HUDEP-2 (cell line): Measurements from ENCODE around the gene MAMDC2.

Source experiments
- DNase-seq, 76 experiments: peaks; one replicate each; lab custom pipeline; 2025; ENCODE audit not compliant: unreplicated experiment in 76 of 76; lab: John Stamatoyannopoulos, UW

MAMDC2 gene

DNA sequence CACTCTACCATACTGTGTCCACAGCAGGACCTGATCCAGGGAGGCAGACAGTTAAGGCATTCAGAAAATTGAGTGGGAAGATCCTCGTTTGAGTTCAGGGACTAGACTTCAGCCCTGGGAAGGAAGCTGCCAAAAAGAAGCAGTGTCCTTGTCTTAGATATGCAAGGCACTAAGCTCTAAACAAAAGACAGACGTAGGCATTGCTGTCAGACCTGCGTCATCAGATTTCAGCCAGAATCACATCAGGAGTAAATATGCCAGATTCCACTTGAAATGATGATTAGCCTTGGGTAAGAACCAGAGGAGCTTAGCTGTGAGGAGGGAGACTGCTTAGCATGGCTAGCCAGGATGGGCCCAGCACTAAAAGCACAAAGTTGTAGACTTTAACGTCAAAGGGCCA is 56.7 kb downstream of the MAMDC2 start:
- no peak for DNase-seq

- no peak for DNase-seq
Observed at GRCh38 chr9:70101265-70101664, 57.6 kb downstream of the MAMDC2 start.

- no peak for DNase-seq
Observed at GRCh38 chr9:70105147-70105546, 61.5 kb downstream of the MAMDC2 start.

- DNase-seq = peak in 2 of 76 experiments; percentile 1 to 3
Observed at GRCh38 chr9:70106571-70106970, 62.9 kb downstream of the MAMDC2 start.

GRCh38 chr9:70107558-70107957 is 63.9 kb downstream of the MAMDC2 start:
- no peak for DNase-seq

GRCh38 chr9:70108181-70108580 is 64.5 kb downstream of the MAMDC2 start:
- no peak for DNase-seq

DNA sequence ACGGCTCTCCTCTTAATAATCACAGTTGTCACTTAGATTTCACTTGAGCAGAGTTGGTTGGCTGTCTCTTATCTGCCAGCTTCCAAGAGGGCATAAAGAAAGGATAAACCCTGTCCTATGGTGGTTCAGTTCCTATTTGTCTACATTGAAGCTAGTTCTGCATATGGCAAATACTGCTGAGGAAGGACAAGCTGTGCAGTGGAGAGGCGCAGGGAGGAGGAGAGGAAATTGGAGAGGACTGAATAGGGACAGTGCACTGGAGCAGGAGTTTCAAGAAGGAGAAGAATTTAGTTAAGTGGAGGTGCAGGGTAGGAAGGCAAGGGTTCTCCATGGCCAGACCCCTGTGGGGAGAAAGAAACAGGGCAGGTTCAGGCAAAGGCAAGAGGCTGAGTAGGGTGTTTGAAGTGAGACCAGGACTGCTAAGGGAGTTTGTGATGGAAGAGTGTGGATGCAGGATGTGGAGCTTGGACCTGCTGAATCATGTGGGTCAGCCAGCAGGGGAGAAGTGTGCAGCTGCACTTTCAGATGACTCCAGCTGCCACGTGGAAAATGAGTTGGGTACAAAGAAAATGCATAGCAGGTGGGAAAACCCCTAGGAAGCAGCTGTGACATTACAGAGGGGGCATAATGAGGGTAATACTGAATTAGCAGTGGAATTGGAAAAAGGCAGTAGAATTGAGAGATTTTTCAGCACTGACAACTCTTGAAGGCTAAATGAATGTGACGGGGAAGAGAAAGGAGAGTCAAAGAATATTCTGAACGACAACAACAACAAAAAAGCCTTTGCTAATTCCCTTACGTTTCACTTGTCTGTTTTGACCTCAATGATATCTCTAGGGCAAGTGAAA is 66.8 kb downstream of the MAMDC2 start:
- DNase-seq = no peak

- DNase-seq = peak in 48 of 76 experiments; percentile 4 to 60 (median 31)
Observed at GRCh38 chr9:70111042-70111602, 67.5 kb downstream of the MAMDC2 start.

DNA sequence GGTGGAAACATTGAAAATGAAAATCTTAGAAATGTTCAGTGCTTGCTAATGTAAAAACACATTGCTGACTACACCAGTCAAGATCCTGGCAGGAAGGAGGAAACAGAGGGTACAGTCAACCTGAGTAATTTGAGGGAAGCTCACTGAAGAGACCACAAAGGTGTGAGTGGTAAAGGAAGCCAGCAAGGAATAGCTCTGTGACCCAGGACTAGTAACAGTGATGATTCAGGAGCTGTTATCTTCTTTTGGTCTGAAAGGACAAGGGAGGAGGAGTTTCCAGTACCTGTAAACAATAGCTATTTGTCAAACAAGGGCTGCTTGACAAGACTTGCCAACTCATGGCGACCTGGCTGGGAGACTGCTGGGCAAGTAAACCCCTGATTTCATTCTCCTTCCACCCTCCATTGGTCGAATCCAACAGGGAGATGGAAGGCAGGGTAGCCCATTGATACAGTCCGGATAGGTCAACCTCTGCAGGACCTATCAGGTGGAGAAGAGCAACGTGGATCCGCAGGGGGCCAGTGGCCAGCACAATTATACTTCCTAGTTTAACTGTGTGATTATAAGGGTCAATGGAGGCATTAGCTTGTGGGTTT is 68.1 kb downstream of the MAMDC2 start:
- DNase-seq = no peak

DNA sequence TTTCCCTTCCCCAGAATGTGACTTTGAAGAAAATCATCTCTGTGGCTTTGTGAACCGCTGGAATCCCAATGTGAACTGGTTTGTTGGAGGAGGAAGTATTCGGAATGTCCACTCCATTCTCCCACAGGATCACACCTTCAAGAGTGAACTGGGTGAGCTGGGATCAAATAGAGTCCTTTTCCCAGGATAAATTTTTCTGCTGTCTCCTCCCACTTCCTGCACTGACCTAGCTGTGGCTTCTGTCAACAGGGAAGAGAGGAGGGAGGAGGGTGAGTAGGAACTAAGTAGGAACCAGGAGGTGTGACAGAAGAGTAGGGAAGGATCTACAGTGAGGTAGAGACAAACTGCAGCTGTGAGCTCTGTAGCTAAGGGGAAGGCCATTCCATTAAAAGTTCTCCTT is 69.3 kb downstream of the MAMDC2 start:
- DNase-seq = no peak

DNA sequence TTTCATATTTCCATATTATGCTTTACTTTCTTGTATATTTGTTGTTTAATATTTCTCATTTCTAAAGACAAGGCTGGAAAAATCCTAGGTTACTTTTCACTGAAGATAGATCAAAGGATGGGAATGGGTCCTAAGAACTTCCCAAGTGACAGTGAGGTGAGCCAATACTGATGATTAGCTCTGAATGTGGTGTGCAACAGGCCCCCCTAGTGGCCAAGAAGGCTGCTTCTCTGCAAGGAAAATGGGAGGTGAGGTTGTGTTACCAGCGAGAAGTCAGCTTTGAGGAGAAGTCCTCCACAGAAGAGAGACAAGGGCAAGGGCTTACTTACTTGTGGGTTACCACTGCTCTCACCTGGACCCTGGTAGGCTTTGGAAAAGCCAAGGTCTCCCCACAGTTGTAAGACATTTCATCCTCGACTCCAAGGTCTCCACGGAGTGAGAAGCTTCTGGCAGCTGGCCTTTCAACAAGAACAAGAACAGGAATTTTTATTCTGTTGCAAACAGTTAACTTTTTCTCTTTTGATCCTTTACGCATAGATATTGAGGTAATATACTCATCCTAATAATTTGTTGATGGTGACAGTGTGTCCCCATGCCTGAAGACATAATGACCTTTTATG is 69.9 kb downstream of the MAMDC2 start:
- DNase-seq = peak in 46 of 76 experiments; percentile 0 to 55 (median 22)

- DNase-seq = no peak
Observed at GRCh38 chr9:70114898-70115297, 71.2 kb downstream of the MAMDC2 start.

DNA sequence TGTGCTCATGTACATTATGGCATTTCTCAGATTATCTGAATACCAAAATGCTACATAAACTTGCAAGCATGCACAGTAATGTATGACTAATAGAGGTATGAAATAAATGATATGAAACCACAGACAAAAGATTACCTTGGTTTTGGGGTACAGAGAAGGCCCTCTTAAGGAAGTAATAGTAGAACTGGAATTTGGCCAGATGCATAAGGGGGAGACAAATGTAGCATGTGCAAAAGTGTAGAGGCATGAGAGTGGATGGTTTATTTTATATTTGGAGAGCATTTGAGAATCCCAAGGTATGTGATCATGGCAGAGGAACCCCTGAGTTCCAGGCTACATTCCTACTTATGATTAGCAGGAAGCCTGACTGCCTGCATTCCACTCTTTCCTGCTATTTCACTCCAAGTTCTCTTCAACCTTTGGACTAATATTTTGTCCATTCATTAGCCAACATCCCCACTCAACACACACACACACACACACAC is 74.2 kb downstream of the MAMDC2 start:
- DNase-seq = no peak

DNA sequence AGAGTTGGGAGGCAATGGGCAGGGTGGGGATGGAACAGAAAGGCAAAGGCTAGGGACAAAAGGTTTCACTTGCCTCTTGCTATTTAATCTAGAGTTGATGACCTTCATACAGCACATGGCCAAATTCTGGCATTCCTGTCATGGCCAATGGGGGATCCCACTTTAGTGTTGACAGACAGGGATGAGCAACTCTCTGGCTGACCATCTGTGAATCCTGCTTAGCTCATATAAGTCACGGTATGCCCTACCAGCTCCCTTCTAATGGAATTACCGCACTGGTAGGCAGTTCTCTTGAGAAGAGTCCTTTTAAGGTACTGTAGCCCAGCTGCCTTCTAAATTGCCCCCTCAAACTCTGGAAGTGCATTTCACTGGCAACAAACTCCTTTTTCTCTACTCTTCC is 76.1 kb downstream of the MAMDC2 start:
- DNase-seq = no peak

GRCh38 chr9:70120834-70121510 is 77.3 kb downstream of the MAMDC2 start:
- peak in 63 of 76 experiments; percentile 9 to 87 (median 42) for DNase-seq

GRCh38 chr9:70121818-70122436 is 78.3 kb downstream of the MAMDC2 start:
- no peak for DNase-seq

- DNase-seq = no peak
Observed at GRCh38 chr9:70123695-70124094, 80.0 kb downstream of the MAMDC2 start.

GRCh38 chr9:70125621-70126263 is 82.1 kb downstream of the MAMDC2 start:
- DNase-seq = no peak

DNA sequence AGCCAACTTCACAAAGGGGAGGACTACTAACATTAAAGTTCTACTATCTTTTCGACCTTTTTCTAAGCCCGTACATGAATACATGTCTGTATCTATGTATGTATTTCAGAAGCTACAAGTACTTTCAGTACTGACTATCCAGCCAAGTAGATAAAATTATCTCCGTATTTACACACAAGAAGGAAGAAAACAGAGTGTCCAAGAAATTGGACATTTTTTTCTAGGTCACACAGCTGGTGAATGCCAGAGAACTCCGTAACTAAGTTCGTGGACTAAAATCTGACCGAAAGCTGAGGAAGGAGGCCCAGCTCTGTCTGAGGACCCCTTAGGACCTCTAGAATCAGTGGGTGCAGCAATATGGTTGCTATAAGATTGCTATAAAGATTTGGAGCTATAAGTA is 83.4 kb downstream of the MAMDC2 start:
- no peak for DNase-seq
